Measurements from ENCODE around the gene EEF1AKMT3. TPM values are rescaled to one million over a fixed set of nuclear protein-coding genes. Genes with fewer than 3 reads are reported as not detected.

Gene EEF1AKMT3
- total and polyA plus RNA-seq, 7 donors: 0.62 to 2.0 (median 1.3) TPM

DNA sequence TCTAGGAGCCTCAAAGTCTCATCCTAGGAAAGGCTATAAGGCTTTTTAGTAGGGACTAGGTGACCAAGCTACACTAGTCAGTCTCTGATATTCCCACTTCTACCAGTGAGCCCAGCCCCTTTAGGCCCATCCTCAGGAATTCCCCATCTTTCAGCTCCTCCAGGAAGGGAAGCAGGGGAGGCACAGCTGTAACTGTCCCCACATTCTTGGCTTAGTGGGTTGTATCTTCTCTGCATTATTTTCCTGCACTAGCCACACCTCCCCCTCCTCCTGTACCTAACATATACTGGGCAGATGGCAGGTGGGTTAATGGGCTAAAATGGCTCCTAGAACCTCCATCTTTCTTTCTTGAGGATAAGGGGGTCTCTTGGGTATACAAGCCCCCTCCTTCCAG, 5.1 kb upstream of the EEF1AKMT3 start:
- ATAC-seq: no peak
- TF ChIP-seq CTCF (IDR thresholded peaks at IDR 0.05): no peak
- intact Hi-C loops (cut with DNase I): no loop called here
- H3K36me3 ChIP-seq (ENCODE audit: insufficient read depth in 1 of 2, low read depth in 1 of 2): peaks cover 7 to 34% of the 10 kb centered on the region in 2 donors
- H3K27me3 ChIP-seq (ENCODE audit: insufficient read depth in 3 of 3, low read length in 2 of 3): peaks cover 0 to 46% (median 29%) of the 10 kb centered on the region in 3 donors
- H3K9me3 ChIP-seq: no peaks in the 10 kb centered on the region
- H3K4me1 ChIP-seq: peaks cover 24% of the 10 kb centered on the region
- H3K27ac ChIP-seq: no peak overlapping the region
- no peak overlapping the region for H3K4me3 ChIP-seq
- DNase-seq: no peak

DNA sequence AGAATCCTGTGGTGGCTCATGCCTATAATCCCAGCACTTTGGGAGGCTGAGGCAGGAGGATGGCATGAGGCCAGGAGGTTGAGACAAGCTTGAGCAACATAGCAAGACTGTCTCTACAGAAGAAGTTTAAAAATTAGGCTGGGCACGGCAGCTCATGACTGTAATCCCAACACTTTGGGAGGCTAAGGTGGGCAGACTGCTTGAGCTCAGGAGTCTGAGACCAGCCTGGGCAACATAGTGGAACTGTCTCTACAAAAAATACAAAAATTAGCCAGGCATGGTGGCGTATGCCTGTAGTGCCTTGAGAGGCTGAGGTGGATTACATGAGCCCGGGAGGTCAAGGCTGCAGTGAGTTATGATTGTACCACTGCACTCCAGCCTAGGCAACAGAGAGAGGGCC, 4.5 kb upstream of the EEF1AKMT3 start:
- 87 to 96% (median 95%) methylated on average over 3 of the region's 3 CpGs for WGBS, 3 donors
- peaks cover 24% of the 10 kb centered on the region for H3K4me1 ChIP-seq
- no peak overlapping the region for H3K4me3 ChIP-seq
- no peaks in the 10 kb centered on the region for H3K9me3 ChIP-seq
- no peak overlapping the region for H3K27ac ChIP-seq
- H3K27me3 ChIP-seq (ENCODE audit: insufficient read depth in 3 of 3, low read length in 2 of 3): peaks cover 0 to 40% (median 27%) of the 10 kb centered on the region in 3 donors
- H3K36me3 ChIP-seq (ENCODE audit: insufficient read depth in 1 of 2, low read depth in 1 of 2): peaks cover 7 to 34% of the 10 kb centered on the region in 2 donors
- DNase-seq (no peak), ATAC-seq (no peak)
- no peak for TF ChIP-seq CTCF (IDR thresholded peaks at IDR 0.05)
- intact Hi-C loops (cut with DNase I): no loop called here

GRCh38 chr12:57769594-57769993, 2.8 kb upstream of the EEF1AKMT3 start:
- intact Hi-C loops (cut with DNase I): no loop called here
- 95% methylated on average over 11 of the region's 11 CpGs for WGBS, 3 donors

GRCh38 chr12:57770734-57771133, 1.7 kb upstream of the EEF1AKMT3 start:
- ATAC-seq: no peak
- intact Hi-C loops (cut with DNase I): no loop called here
- TF ChIP-seq CTCF (IDR thresholded peaks at IDR 0.05): no peak
- Histone ChIP-seq H3K36me3 (ENCODE audit: insufficient read depth in 1 of 2, low read depth in 1 of 2) (peaks cover 7 to 42% of the 10 kb centered on the region in 2 donors), H3K27ac (peak overlapping the region; percentile 92), H3K9me3 (no peaks in the 10 kb centered on the region), H3K4me1 (peaks cover 17% of the 10 kb centered on the region), H3K27me3 (ENCODE audit: insufficient read depth in 3 of 3, low read length in 2 of 3) (peaks cover 0 to 12% (median 10%) of the 10 kb centered on the region in 3 donors), H3K4me3 (peak overlapping the region; percentile 89)
- WGBS, 3 donors: 77 to 93% (median 86%) methylated on average over 4 of the region's 4 CpGs
- DNase-seq: no peak

More at GRCh38 chr12:57769594-57769993, 2.8 kb upstream of the EEF1AKMT3 start:
- Histone ChIP-seq H3K4me3 (no peak overlapping the region), H3K27ac (no peak overlapping the region), H3K36me3 (ENCODE audit: insufficient read depth in 1 of 2, low read depth in 1 of 2) (peaks cover 7 to 34% of the 10 kb centered on the region in 2 donors), H3K27me3 (ENCODE audit: insufficient read depth in 3 of 3, low read length in 2 of 3) (peaks cover 0 to 23% (median 20%) of the 10 kb centered on the region in 3 donors), H3K9me3 (no peaks in the 10 kb centered on the region), H3K4me1 (peaks cover 24% of the 10 kb centered on the region)
- TF ChIP-seq CTCF (IDR thresholded peaks at IDR 0.05): no peak
- ATAC-seq (no peak), DNase-seq (no peak)

- Histone ChIP-seq H3K4me3 (peak overlapping the region; percentile 89), H3K36me3 (ENCODE audit: insufficient read depth in 1 of 2, low read depth in 1 of 2) (peaks cover 7 to 45% of the 10 kb centered on the region in 2 donors), H3K27me3 (ENCODE audit: insufficient read depth in 3 of 3, low read length in 2 of 3) (peaks cover 0 to 6% (median 5%) of the 10 kb centered on the region in 3 donors), H3K4me1 (peaks cover 11% of the 10 kb centered on the region), H3K27ac (peak overlapping the region; percentile 92), H3K9me3 (no peaks in the 10 kb centered on the region)
- WGBS, 3 donors: 1 to 3% (median 2%) methylated on average over 16 of the region's 16 CpGs
- ATAC-seq (peak; percentile 71 to 79 (median 74)), DNase-seq (peak; percentile 90 to 93)
- intact Hi-C loops (cut with DNase I): no loop called here
- no peak for TF ChIP-seq CTCF (IDR thresholded peaks at IDR 0.05)
Observed at GRCh38 chr12:57771236-57771872, 1.1 kb upstream of the EEF1AKMT3 start.
